Epithelial cell of umbilical artery (primary cell): ENCODE results near the gene SLC22A6. TPM values are rescaled to one million over a fixed set of nuclear protein-coding genes. Genes with fewer than 3 reads are reported as not detected.

Experiments used
- total RNA-seq: library from RNA; depleted of rRNA; stranded (reverse); fragments of >200 nt; gene quantifications from 2 replicates; pipeline ENCODE4 v1.2.3, GENCODE V29; 2014

Gene SLC22A6
- not detected in 2 replicates for total RNA-seq

GRCh38 chr11:62984451-62984991 is at the start of gene SLC22A6:
SLC22A6 (minus strand) TSS chr11:62984967; CDS start chr11:62984690, 277 bp downstream.

GRCh38 chr11:63015521-63016215 is 30.9 kb upstream of the SLC22A6 start, which contains the start of gene SLC22A8:
SLC22A8 (minus strand) TSS chr11:63015841; CDS start chr11:63014958, 883 bp downstream.

Other genes starting within 250 kb of the SLC22A6 start
- 10.9 and 11.4 TPM in 2 replicates for gene ZBTB3, start 230.8 kb downstream of the SLC22A6 start, total RNA-seq
- gene POLR2G, start 223.4 kb downstream of the SLC22A6 start, total RNA-seq = 86.7 and 113 TPM in 2 replicates
- gene TAF6L, start 213.6 kb downstream of the SLC22A6 start, total RNA-seq = 19.8 and 26.7 TPM in 2 replicates
- gene TMEM179B, start 197.6 kb downstream of the SLC22A6 start, total RNA-seq = 22.5 and 26.6 TPM in 2 replicates
- gene TMEM223, start 193.0 kb downstream of the SLC22A6 start, total RNA-seq = 13.4 and 21.8 TPM in 2 replicates
- gene NXF1, start 179.5 kb downstream of the SLC22A6 start, total RNA-seq = 16.6 and 26.3 TPM in 2 replicates
- 27.7 and 36.1 TPM in 2 replicates for gene STX5, start 152.9 kb downstream of the SLC22A6 start, total RNA-seq
- gene TEX54, start 152.1 kb downstream of the SLC22A6 start, total RNA-seq = not detected in 2 replicates
- gene WDR74, start 145.4 kb downstream of the SLC22A6 start, total RNA-seq = 70.8 and 74.3 TPM in 2 replicates
- 146 and 249 TPM in 2 replicates for gene SLC3A2, start 104.1 kb downstream of the SLC22A6 start, total RNA-seq
- gene CHRM1, start 63.6 kb downstream of the SLC22A6 start, total RNA-seq = not detected in 2 replicates
- not detected in 2 replicates for gene SLC22A8, start 30.9 kb upstream of the SLC22A6 start, total RNA-seq
- not detected in 2 replicates for gene SLC22A24, start 159.3 kb upstream of the SLC22A6 start, total RNA-seq